ENCODE measurements around the gene NOXRED1. TPM values are rescaled to one million over a fixed set of nuclear protein-coding genes. Genes with fewer than 3 reads are reported as not detected.

The NOXRED1 gene
- total RNA-seq, 1 donor from 2014 or later: not detected

- no peaks in the 10 kb centered on the region for H3K36me3 ChIP-seq
- no peaks in the 10 kb centered on the region for H3K27me3 ChIP-seq
- H3K4me3 ChIP-seq: no peak overlapping the region
- no peaks in the 10 kb centered on the region for H3K9me3 ChIP-seq
- intact Hi-C loops (cut with DNase I): no loop called here
- H3K4me1 ChIP-seq: no peaks in the 10 kb centered on the region
- no peak overlapping the region for H3K27ac ChIP-seq
- no peak for DNase-seq (ENCODE audit: extremely low spot score in 2 of 2)
- TF ChIP-seq CTCF (IDR thresholded peaks at IDR 0.05) (no peak), POLR2AphosphoS5 (IDR thresholded peaks at IDR 0.05; ENCODE audit: insufficient read depth in 1 of 2, low read depth in 1 of 2) (no peak), POLR2A (IDR thresholded peaks at IDR 0.05) (no peak)
Measured at GRCh38 chr14:77409131-77409533, 14.2 kb downstream of the NOXRED1 start.

GRCh38 chr14:77407158-77407557 is 16.2 kb downstream of the NOXRED1 start:
- no peaks in the 10 kb centered on the region for H3K27me3 ChIP-seq
- no peaks in the 10 kb centered on the region for H3K4me1 ChIP-seq
- no peak overlapping the region for H3K4me3 ChIP-seq
- intact Hi-C loops (cut with DNase I): no loop called here
- DNase-seq (ENCODE audit: extremely low spot score in 2 of 2): no peak
- H3K9me3 ChIP-seq: no peaks in the 10 kb centered on the region
- no peaks in the 10 kb centered on the region for H3K36me3 ChIP-seq
- no peak overlapping the region for H3K27ac ChIP-seq
- no peak for TF ChIP-seq POLR2A (IDR thresholded peaks at IDR 0.05)
- TF ChIP-seq CTCF (IDR thresholded peaks at IDR 0.05): no peak
- no peak for TF ChIP-seq POLR2AphosphoS5 (IDR thresholded peaks at IDR 0.05; ENCODE audit: insufficient read depth in 1 of 2, low read depth in 1 of 2)

GRCh38 chr14:77406718-77407117 is 16.6 kb downstream of the NOXRED1 start:
- intact Hi-C loops (cut with DNase I): no loop called here
- Histone ChIP-seq H3K27ac (no peak overlapping the region), H3K4me1 (no peaks in the 10 kb centered on the region)

GRCh38 chr14:77406086-77406485 is 17.2 kb downstream of the NOXRED1 start:
- no peak overlapping the region for H3K27ac ChIP-seq
- TF ChIP-seq POLR2A (IDR thresholded peaks at IDR 0.05) (no peak), CTCF (IDR thresholded peaks at IDR 0.05) (no peak), POLR2AphosphoS5 (IDR thresholded peaks at IDR 0.05; ENCODE audit: insufficient read depth in 1 of 2, low read depth in 1 of 2) (no peak)
- no peak for DNase-seq (ENCODE audit: extremely low spot score in 2 of 2)
- no peak overlapping the region for H3K4me3 ChIP-seq
- no peaks in the 10 kb centered on the region for H3K36me3 ChIP-seq
- H3K27me3 ChIP-seq: no peaks in the 10 kb centered on the region
- H3K4me1 ChIP-seq: no peaks in the 10 kb centered on the region
- H3K9me3 ChIP-seq: no peaks in the 10 kb centered on the region
- intact Hi-C loops (cut with DNase I): no loop called here

More at GRCh38 chr14:77406718-77407117, 16.6 kb downstream of the NOXRED1 start:
- TF ChIP-seq CTCF (IDR thresholded peaks at IDR 0.05): no peak
- no peak for TF ChIP-seq POLR2A (IDR thresholded peaks at IDR 0.05)
- no peak for TF ChIP-seq POLR2AphosphoS5 (IDR thresholded peaks at IDR 0.05; ENCODE audit: insufficient read depth in 1 of 2, low read depth in 1 of 2)
- Histone ChIP-seq H3K27me3 (no peaks in the 10 kb centered on the region), H3K4me3 (no peak overlapping the region), H3K9me3 (no peaks in the 10 kb centered on the region), H3K36me3 (no peaks in the 10 kb centered on the region)
- DNase-seq (ENCODE audit: extremely low spot score in 2 of 2): no peak

GRCh38 chr14:77403768-77404167 is 19.6 kb downstream of the NOXRED1 start:
- TF ChIP-seq POLR2A (IDR thresholded peaks at IDR 0.05): no peak
- TF ChIP-seq POLR2AphosphoS5 (IDR thresholded peaks at IDR 0.05; ENCODE audit: insufficient read depth in 1 of 2, low read depth in 1 of 2): no peak
- TF ChIP-seq CTCF (IDR thresholded peaks at IDR 0.05): no peak
- Histone ChIP-seq H3K4me1 (no peaks in the 10 kb centered on the region), H3K36me3 (no peaks in the 10 kb centered on the region), H3K27me3 (no peaks in the 10 kb centered on the region), H3K9me3 (no peaks in the 10 kb centered on the region), H3K27ac (no peak overlapping the region), H3K4me3 (no peak overlapping the region)
- no peak for DNase-seq (ENCODE audit: extremely low spot score in 2 of 2)
- intact Hi-C loops (cut with DNase I): no loop called here

All from vagina (tissue), 2 donors.